Measurements from ENCODE around the gene CYP26C1.

- TF ChIP-seq CTCF (conservative IDR thresholded peaks at IDR 0.05; ENCODE audit: low read length) = no peak
- no peak for TF ChIP-seq EZH2phosphoT487 (IDR thresholded peaks at IDR 0.05; ENCODE audit: borderline replicate concordance, low read depth, low read length)
Observed at GRCh38 chr10:93071674-93072224, 11.2 kb downstream of the CYP26C1 start.

All from OCI-LY7 (cell line).